ENCODE measurements around the gene NR3C2. TPM values are rescaled to one million over a fixed set of nuclear protein-coding genes. Genes with fewer than 3 reads are reported as not detected.

The NR3C2 gene
- total RNA-seq, 1 experiment from 2014 or later: 0.91 TPM

GRCh38 chr4:148287111-148287510, 155.1 kb downstream of the NR3C2 start:
- in situ Hi-C loops (cut with HindIII; ENCODE audit: low pct_unique_long_range_greater_than_20kb, low sequenced_read_pairs): no loop called here
- no peak for DNase-seq (ENCODE audit: low read depth)

GRCh38 chr4:148286012-148286411, 156.2 kb downstream of the NR3C2 start:
- no peak for DNase-seq (ENCODE audit: low read depth)
- in situ Hi-C loops (cut with HindIII; ENCODE audit: low pct_unique_long_range_greater_than_20kb, low sequenced_read_pairs): no loop called here

GRCh38 chr4:148283665-148284064, 158.5 kb downstream of the NR3C2 start:
- no peak for DNase-seq (ENCODE audit: low read depth)
- in situ Hi-C loops (cut with HindIII; ENCODE audit: low pct_unique_long_range_greater_than_20kb, low sequenced_read_pairs): no loop called here

GRCh38 chr4:148278310-148278709, 163.9 kb downstream of the NR3C2 start:
- no peak for DNase-seq (ENCODE audit: low read depth)
- in situ Hi-C loops (cut with HindIII; ENCODE audit: low pct_unique_long_range_greater_than_20kb, low sequenced_read_pairs): no loop called here

GRCh38 chr4:148275266-148275665, 166.9 kb downstream of the NR3C2 start:
- DNase-seq (ENCODE audit: low read depth): no peak
- in situ Hi-C loops (cut with HindIII; ENCODE audit: low pct_unique_long_range_greater_than_20kb, low sequenced_read_pairs): no loop called here

GRCh38 chr4:148273501-148273986, 168.7 kb downstream of the NR3C2 start:
- no peak for DNase-seq (ENCODE audit: low read depth)
- in situ Hi-C loops (cut with HindIII; ENCODE audit: low pct_unique_long_range_greater_than_20kb, low sequenced_read_pairs): no loop called here

- in situ Hi-C loops (cut with HindIII; ENCODE audit: low pct_unique_long_range_greater_than_20kb, low sequenced_read_pairs): no loop called here
- DNase-seq (ENCODE audit: low read depth): no peak
Measured at GRCh38 chr4:148271166-148271565, 171.0 kb downstream of the NR3C2 start.

GRCh38 chr4:148270630-148271029, 171.6 kb downstream of the NR3C2 start:
- in situ Hi-C loops (cut with HindIII; ENCODE audit: low pct_unique_long_range_greater_than_20kb, low sequenced_read_pairs): no loop called here
- peak; percentile 72 for DNase-seq (ENCODE audit: low read depth)

GRCh38 chr4:148268835-148269234, 173.4 kb downstream of the NR3C2 start:
- DNase-seq (ENCODE audit: low read depth): no peak
- in situ Hi-C loops (cut with HindIII; ENCODE audit: low pct_unique_long_range_greater_than_20kb, low sequenced_read_pairs): no loop called here

- no peak for DNase-seq (ENCODE audit: low read depth)
- in situ Hi-C loops (cut with HindIII; ENCODE audit: low pct_unique_long_range_greater_than_20kb, low sequenced_read_pairs): no loop called here
Measured at GRCh38 chr4:148266921-148267320, 175.3 kb downstream of the NR3C2 start.

GRCh38 chr4:148266240-148266639, 176.0 kb downstream of the NR3C2 start:
- in situ Hi-C loops (cut with HindIII; ENCODE audit: low pct_unique_long_range_greater_than_20kb, low sequenced_read_pairs): no loop called here
- DNase-seq (ENCODE audit: low read depth): no peak

GRCh38 chr4:148265627-148266026, 176.6 kb downstream of the NR3C2 start:
- in situ Hi-C loops (cut with HindIII; ENCODE audit: low pct_unique_long_range_greater_than_20kb, low sequenced_read_pairs): no loop called here
- no peak for DNase-seq (ENCODE audit: low read depth)

GRCh38 chr4:148263802-148264201, 178.4 kb downstream of the NR3C2 start:
- no peak for DNase-seq (ENCODE audit: low read depth)
- in situ Hi-C loops (cut with HindIII; ENCODE audit: low pct_unique_long_range_greater_than_20kb, low sequenced_read_pairs): no loop called here

- in situ Hi-C loops (cut with HindIII; ENCODE audit: low pct_unique_long_range_greater_than_20kb, low sequenced_read_pairs): no loop called here
Measured at GRCh38 chr4:148263127-148263526, 179.1 kb downstream of the NR3C2 start.

GRCh38 chr4:148261848-148262247, 180.4 kb downstream of the NR3C2 start:
- in situ Hi-C loops (cut with HindIII; ENCODE audit: low pct_unique_long_range_greater_than_20kb, low sequenced_read_pairs): no loop called here
- peak; percentile 85 for DNase-seq (ENCODE audit: low read depth)

More at GRCh38 chr4:148263127-148263526, 179.1 kb downstream of the NR3C2 start:
- DNase-seq (ENCODE audit: low read depth): no peak

GRCh38 chr4:148259841-148260240, 182.4 kb downstream of the NR3C2 start:
- in situ Hi-C loops (cut with HindIII; ENCODE audit: low pct_unique_long_range_greater_than_20kb, low sequenced_read_pairs): no loop called here
- no peak for DNase-seq (ENCODE audit: low read depth)

- in situ Hi-C loops (cut with HindIII; ENCODE audit: low pct_unique_long_range_greater_than_20kb, low sequenced_read_pairs): no loop called here
- no peak for DNase-seq (ENCODE audit: low read depth)
Measured at GRCh38 chr4:148258535-148258934, 183.7 kb downstream of the NR3C2 start.

GRCh38 chr4:148255344-148255720, 186.9 kb downstream of the NR3C2 start:
- in situ Hi-C loops (cut with HindIII; ENCODE audit: low pct_unique_long_range_greater_than_20kb, low sequenced_read_pairs): no loop called here
- no peak for DNase-seq (ENCODE audit: low read depth)

- DNase-seq (ENCODE audit: low read depth): no peak
- in situ Hi-C loops (cut with HindIII; ENCODE audit: low pct_unique_long_range_greater_than_20kb, low sequenced_read_pairs): no loop called here
Measured at GRCh38 chr4:148254621-148255343, 187.4 kb downstream of the NR3C2 start.

- in situ Hi-C loops (cut with HindIII; ENCODE audit: low pct_unique_long_range_greater_than_20kb, low sequenced_read_pairs): no loop called here
- DNase-seq (ENCODE audit: low read depth): no peak
Measured at GRCh38 chr4:148253768-148254167, 188.4 kb downstream of the NR3C2 start.

Measured in Caki2 (cell line).